HG03135 (cell line): ENCODE measurements around the gene ZC3H7A.

ENCODE experiments used
- ATAC-seq: cut with Tn5 transposase; IDR thresholded peaks from one replicate; pipeline ENCODE4 v1.9.1; 2021; ENCODE audit warnings: mild to moderate bottlenecking, moderate library complexity; ENCODE audit not compliant: unreplicated experiment

ZC3H7A gene

GRCh38 chr16:11738742-11739544 is 58.1 kb downstream of the ZC3H7A start:
- ATAC-seq = no peak

- ATAC-seq = no peak
Observed at GRCh38 chr16:11737713-11738112, 59.3 kb downstream of the ZC3H7A start.

GRCh38 chr16:11736903-11737302 is 60.2 kb downstream of the ZC3H7A start:
- ATAC-seq = no peak

- no peak for ATAC-seq
Observed at GRCh38 chr16:11735787-11736186, 61.3 kb downstream of the ZC3H7A start.

GRCh38 chr16:11734653-11735043 is 62.4 kb downstream of the ZC3H7A start:
- ATAC-seq = no peak

- no peak for ATAC-seq
Observed at GRCh38 chr16:11734025-11734652, 62.9 kb downstream of the ZC3H7A start.

- no peak for ATAC-seq
Observed at GRCh38 chr16:11731222-11731621, 65.8 kb downstream of the ZC3H7A start.

- no peak for ATAC-seq
Observed at GRCh38 chr16:11729787-11730186, 67.3 kb downstream of the ZC3H7A start.

- no peak for ATAC-seq
Observed at GRCh38 chr16:11727796-11728543, 69.1 kb downstream of the ZC3H7A start.

GRCh38 chr16:11726008-11726407 is 71.0 kb downstream of the ZC3H7A start:
- ATAC-seq = no peak

GRCh38 chr16:11725457-11725856 is 71.6 kb downstream of the ZC3H7A start:
- no peak for ATAC-seq

- no peak for ATAC-seq
Observed at GRCh38 chr16:11722468-11722808, 74.6 kb downstream of the ZC3H7A start.

GRCh38 chr16:11721781-11722467 is 75.1 kb downstream of the ZC3H7A start:
- ATAC-seq = no peak

- no peak for ATAC-seq
Observed at GRCh38 chr16:11719762-11720161, 77.3 kb downstream of the ZC3H7A start.

- no peak for ATAC-seq
Observed at GRCh38 chr16:11719171-11719570, 77.9 kb downstream of the ZC3H7A start.

- no peak for ATAC-seq
Observed at GRCh38 chr16:11717811-11718210, 79.2 kb downstream of the ZC3H7A start.

GRCh38 chr16:11716336-11716735 is 80.7 kb downstream of the ZC3H7A start:
- no peak for ATAC-seq

- no peak for ATAC-seq
Observed at GRCh38 chr16:11715246-11715947, 81.7 kb downstream of the ZC3H7A start.

GRCh38 chr16:11712122-11712521 is 84.9 kb downstream of the ZC3H7A start:
- ATAC-seq = no peak

GRCh38 chr16:11711662-11712061 is 85.4 kb downstream of the ZC3H7A start:
- no peak for ATAC-seq

GRCh38 chr16:11708421-11708820 is 88.6 kb downstream of the ZC3H7A start:
- no peak for ATAC-seq
